Measurements from ENCODE around the gene PHETA1.
"Not testable (repeated sequence)": the region's sequence is repeated elsewhere in the genome, so short reads cannot be mapped to it uniquely, and the experiment has no call there.

- TF ChIP-seq CTCF, POLR2A (IDR thresholded peaks at IDR 0.05): not testable (repeated sequence)
Measured at GRCh38 chr12:111373231-111373630, 4.3 kb upstream of the PHETA1 start.

Data from esophagus squamous epithelium (tissue), 4 donors.